ENCODE results near the gene GNA14. TPM values are rescaled to one million over a fixed set of nuclear protein-coding genes. Genes with fewer than 3 reads are reported as not detected.

Gene GNA14
- total RNA-seq, 3 donors from 2014 or later: 1.8 to 2.9 (median 2.0) TPM

DNA sequence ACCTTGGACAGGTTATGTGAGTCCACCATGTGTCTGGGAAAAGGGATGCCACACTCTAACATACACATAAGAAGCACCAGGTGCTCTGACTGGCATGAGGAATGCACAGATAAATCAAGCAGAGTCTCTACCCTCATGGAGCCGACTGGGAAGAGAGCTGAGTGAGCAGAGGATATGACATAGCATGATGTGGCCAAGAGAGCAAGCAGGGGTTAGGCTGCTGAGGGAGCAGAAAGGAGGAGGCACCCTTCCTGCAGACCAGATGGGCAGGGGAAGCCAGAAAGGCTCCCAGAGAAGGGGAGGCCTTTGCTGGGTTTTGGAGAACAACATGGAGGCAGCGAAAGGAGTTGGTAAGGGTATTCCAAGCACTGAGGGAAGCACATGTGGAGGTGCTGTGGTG lies 223.1 kb downstream of the GNA14 start:
- TF ChIP-seq POLR2A (IDR thresholded peaks at IDR 0.05) (no peak), POLR2AphosphoS5 (IDR thresholded peaks at IDR 0.05) (no peak)
- TF ChIP-seq, protein P1, sequence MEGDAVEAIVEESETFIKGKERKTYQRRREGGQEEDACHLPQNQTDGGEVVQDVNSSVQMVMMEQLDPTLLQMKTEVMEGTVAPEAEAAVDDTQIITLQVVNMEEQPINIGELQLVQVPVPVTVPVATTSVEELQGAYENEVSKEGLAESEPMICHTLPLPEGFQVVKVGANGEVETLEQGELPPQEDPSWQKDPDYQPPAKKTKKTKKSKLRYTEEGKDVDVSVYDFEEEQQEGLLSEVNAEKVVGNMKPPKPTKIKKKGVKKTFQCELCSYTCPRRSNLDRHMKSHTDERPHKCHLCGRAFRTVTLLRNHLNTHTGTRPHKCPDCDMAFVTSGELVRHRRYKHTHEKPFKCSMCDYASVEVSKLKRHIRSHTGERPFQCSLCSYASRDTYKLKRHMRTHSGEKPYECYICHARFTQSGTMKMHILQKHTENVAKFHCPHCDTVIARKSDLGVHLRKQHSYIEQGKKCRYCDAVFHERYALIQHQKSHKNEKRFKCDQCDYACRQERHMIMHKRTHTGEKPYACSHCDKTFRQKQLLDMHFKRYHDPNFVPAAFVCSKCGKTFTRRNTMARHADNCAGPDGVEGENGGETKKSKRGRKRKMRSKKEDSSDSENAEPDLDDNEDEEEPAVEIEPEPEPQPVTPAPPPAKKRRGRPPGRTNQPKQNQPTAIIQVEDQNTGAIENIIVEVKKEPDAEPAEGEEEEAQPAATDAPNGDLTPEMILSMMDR (IDR thresholded peaks at IDR 0.05): no peak
- H3K27me3 ChIP-seq: no peaks in the 10 kb centered on the region

DNA sequence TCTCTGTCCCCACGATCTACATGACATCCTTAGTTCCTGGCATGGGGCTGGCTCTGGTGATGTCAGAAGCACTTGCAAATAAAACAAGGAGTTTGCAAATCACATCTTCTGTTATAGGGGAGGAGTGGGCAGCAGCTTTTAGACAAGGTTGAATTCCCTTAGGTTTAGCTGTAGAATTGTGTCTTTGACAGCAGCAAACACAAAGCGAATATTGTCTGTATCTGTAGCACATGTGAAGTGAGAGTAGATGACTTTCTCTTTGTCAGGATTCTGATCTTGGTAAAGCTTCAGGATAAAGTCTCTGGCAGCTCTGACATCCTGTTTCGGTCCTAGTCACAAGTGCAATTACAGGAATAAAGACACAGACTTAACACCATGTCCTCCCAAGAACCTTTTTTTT lies 224.3 kb downstream of the GNA14 start:
- H3K27ac ChIP-seq: no peak overlapping the region
- DNase-seq (ENCODE audit: low spot score in 2 of 2): no peak
- H3K27me3 ChIP-seq: no peaks in the 10 kb centered on the region
- intact Hi-C loops (cut with DNase I; ENCODE audit: low total_unique reads): no loop called here
- TF ChIP-seq POLR2AphosphoS5 (IDR thresholded peaks at IDR 0.05) (no peak), POLR2A (IDR thresholded peaks at IDR 0.05) (no peak)
- TF ChIP-seq, protein P1 (IDR thresholded peaks at IDR 0.05): no peak
- H3K4me1 ChIP-seq: no peaks in the 10 kb centered on the region
- no peak overlapping the region for H3K4me3 ChIP-seq
- H3K36me3 ChIP-seq: no peaks in the 10 kb centered on the region
- no peaks in the 10 kb centered on the region for H3K9me3 ChIP-seq

More for the DNA sequence above, 223.1 kb downstream of the GNA14 start:
- no peak overlapping the region for H3K4me3 ChIP-seq
- H3K27ac ChIP-seq: no peak overlapping the region
- intact Hi-C loops (cut with DNase I; ENCODE audit: low total_unique reads): no loop called here
- H3K9me3 ChIP-seq: no peaks in the 10 kb centered on the region
- H3K4me1 ChIP-seq: no peaks in the 10 kb centered on the region
- no peak for DNase-seq (ENCODE audit: low spot score in 2 of 2)
- no peaks in the 10 kb centered on the region for H3K36me3 ChIP-seq

DNA sequence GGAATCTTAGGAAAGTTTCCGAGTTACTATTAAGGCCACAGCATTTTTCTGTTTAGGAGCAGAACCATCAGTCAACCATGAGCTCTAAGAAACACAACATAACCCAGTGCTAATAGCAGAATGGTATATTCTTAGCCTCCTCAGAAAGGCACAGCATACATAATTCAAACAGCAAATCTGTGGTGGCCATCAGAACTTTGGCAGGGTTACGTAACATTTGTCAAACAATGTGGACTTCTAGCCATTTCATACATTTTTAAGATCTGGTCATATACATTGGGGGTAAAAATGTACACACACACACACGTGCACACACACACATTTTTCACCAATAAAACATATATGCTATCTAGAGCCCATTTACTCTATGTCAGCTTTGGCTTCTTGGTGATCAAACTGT lies 225.2 kb downstream of the GNA14 start:
- Histone ChIP-seq H3K9me3 (no peaks in the 10 kb centered on the region), H3K36me3 (no peaks in the 10 kb centered on the region), H3K27ac (no peak overlapping the region), H3K4me1 (no peaks in the 10 kb centered on the region), H3K27me3 (no peaks in the 10 kb centered on the region), H3K4me3 (no peak overlapping the region)
- TF ChIP-seq POLR2AphosphoS5 (IDR thresholded peaks at IDR 0.05) (no peak), POLR2A (IDR thresholded peaks at IDR 0.05) (no peak)
- TF ChIP-seq, protein P1 (IDR thresholded peaks at IDR 0.05): no peak
- intact Hi-C loops (cut with DNase I; ENCODE audit: low total_unique reads): no loop called here
- DNase-seq (ENCODE audit: low spot score in 2 of 2): no peak

DNA sequence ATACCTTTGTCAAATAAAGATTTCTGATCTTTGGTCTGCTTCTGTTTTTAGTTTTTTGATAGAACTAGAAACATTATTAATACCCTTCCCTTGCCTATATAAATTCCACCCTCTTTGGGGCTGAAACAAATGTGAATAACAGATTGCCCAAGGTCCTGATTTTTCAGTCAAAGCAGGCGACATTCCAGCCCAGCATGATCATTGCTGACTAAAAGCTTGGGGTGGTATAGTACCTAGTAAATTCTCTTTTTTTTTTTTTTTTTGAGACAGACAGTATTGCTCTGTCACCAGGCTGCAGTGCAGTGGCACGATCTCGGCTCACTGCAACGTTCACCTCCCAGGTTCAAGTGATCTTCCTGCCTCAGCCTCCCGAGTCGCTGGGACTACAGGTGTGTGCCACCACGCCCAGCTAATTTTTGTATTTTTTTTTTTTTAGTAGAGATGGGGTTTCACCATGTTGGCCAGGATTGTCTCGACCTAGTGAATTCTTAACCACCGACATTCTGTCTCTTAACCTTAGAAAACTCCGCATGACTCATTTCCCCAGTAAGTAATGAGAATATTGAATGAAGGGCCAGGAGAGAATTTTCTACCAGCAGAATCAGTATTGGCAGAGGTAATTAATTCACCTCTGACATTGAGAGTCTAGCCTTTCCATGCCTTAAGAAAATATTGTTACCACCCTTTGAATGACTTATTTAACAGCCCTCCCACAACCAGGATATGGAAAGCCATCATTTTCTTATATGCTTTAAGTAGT lies 226.4 kb downstream of the GNA14 start:
- no peak overlapping the region for H3K4me3 ChIP-seq
- no peaks in the 10 kb centered on the region for H3K36me3 ChIP-seq
- intact Hi-C loops (cut with DNase I; ENCODE audit: low total_unique reads): no loop called here
- no peak for DNase-seq (ENCODE audit: low spot score in 2 of 2)
- H3K27me3 ChIP-seq: no peaks in the 10 kb centered on the region
- no peak for TF ChIP-seq POLR2AphosphoS5 (IDR thresholded peaks at IDR 0.05)
- no peak for TF ChIP-seq POLR2A (IDR thresholded peaks at IDR 0.05)
- TF ChIP-seq, protein P1 (IDR thresholded peaks at IDR 0.05): no peak
- no peaks in the 10 kb centered on the region for H3K9me3 ChIP-seq
- no peak overlapping the region for H3K27ac ChIP-seq
- no peaks in the 10 kb centered on the region for H3K4me1 ChIP-seq

DNA sequence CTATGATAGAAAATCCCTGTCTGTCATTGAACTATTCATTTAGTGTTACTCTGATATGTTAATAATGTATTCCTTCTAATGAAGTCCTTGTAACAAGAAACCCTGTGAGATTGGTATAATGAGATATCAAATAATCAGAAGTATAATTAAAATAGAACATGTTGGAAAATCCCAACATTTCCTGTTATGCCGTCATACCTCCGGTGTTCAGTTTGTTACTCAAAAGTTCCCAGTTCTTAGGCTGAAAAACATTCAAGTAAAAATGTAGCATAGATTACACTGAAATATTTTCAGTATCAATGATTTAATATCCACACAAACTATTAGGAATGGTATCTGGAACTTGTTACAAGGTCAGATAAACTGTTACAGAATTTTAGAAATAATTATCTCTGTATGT lies 227.5 kb downstream of the GNA14 start:
- Histone ChIP-seq H3K27ac (no peak overlapping the region), H3K36me3 (no peaks in the 10 kb centered on the region), H3K27me3 (no peaks in the 10 kb centered on the region), H3K4me3 (no peak overlapping the region), H3K4me1 (no peaks in the 10 kb centered on the region), H3K9me3 (no peaks in the 10 kb centered on the region)
- TF ChIP-seq, protein P1 (IDR thresholded peaks at IDR 0.05): no peak
- TF ChIP-seq POLR2AphosphoS5 (IDR thresholded peaks at IDR 0.05) (no peak), POLR2A (IDR thresholded peaks at IDR 0.05) (no peak)
- no peak for DNase-seq (ENCODE audit: low spot score in 2 of 2)
- intact Hi-C loops (cut with DNase I; ENCODE audit: low total_unique reads): no loop called here

All from breast epithelium (tissue), 4 donors.